GM18867 (cell line): ENCODE results near the gene WASF3.

Experiments
- ATAC-seq: cut with Tn5 transposase; IDR thresholded peaks from one replicate; pipeline ENCODE4 v1.9.1; 2021; ENCODE audit warnings: mild to moderate bottlenecking, moderate library complexity; ENCODE audit not compliant: unreplicated experiment

The WASF3 gene

GRCh38 chr13:26585136-26585535 lies 27.7 kb downstream of the WASF3 start:
- ATAC-seq = no peak

- no peak for ATAC-seq
Measured at GRCh38 chr13:26587251-26587650, 29.8 kb downstream of the WASF3 start.

DNA sequence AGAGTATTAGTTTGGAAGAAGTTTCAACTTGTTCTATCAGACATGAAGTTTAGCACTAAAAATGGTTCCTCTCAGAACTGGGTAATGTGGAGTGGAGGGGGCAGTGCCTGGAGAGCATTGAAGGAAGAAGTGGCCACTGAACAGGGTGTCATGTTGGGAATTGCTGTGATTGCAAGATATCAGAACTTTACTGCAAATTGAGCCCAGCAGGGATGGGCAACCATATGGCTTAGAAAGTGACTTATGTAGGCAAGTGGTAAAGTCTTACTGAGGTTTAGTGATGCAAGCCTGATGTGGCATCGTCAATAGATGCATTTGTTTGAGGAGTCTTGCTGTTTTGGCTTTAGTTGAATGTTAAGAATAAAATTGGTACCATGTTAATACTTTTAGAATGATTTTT lies 31.7 kb downstream of the WASF3 start:
- no peak for ATAC-seq

GRCh38 chr13:26589754-26590153 lies 32.3 kb downstream of the WASF3 start:
- ATAC-seq = no peak

- ATAC-seq = no peak
Measured at GRCh38 chr13:26590379-26590778, 32.9 kb downstream of the WASF3 start.

- ATAC-seq = no peak
Measured at GRCh38 chr13:26590951-26591350, 33.5 kb downstream of the WASF3 start.

- no peak for ATAC-seq
Measured at GRCh38 chr13:26591672-26592071, 34.2 kb downstream of the WASF3 start.

- no peak for ATAC-seq
Measured at GRCh38 chr13:26593661-26594060, 36.2 kb downstream of the WASF3 start.

- no peak for ATAC-seq
Measured at GRCh38 chr13:26594363-26594762, 36.9 kb downstream of the WASF3 start.

DNA sequence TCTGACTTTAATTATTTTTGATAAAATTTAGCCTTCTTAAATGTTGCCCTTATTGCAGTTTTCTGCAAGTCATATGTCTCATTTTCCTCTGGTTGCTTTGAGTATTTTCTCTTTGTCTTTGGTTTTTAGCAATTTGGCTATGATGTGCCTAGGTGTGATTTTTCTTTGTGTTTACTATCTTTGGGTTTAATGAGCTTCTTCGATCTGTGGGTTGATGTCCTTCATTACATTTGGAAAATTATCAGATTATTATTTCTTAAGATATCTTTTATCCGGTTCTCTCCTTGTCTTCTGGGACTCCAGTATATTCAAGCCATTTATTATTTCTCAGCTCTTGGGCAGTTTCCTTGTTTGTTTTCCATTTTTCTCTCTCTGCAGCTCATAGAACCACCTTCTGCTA lies 39.0 kb downstream of the WASF3 start:
- no peak for ATAC-seq

GRCh38 chr13:26599403-26599802 lies 41.9 kb downstream of the WASF3 start:
- no peak for ATAC-seq

DNA sequence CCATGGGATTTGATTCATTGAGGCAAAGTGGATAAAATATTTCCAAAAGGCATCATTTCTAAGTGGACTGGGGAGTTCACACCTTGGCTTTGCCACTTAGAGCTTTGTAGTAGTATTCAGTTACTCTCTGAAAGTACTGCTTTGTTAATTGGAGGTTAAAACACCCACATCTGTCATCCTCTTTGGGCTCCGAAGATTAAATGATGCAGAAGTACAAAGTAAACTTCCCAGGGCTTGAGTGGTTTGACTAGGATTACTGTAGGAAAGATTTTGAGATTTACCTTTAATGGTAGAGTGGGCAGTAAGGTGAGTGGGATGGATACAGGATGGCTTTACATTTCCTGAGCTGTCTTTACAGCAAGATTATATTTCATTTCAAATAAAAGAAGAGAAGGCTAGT lies 42.4 kb downstream of the WASF3 start:
- ATAC-seq = no peak

GRCh38 chr13:26600343-26600742 lies 42.9 kb downstream of the WASF3 start:
- ATAC-seq = no peak

GRCh38 chr13:26601669-26602068 lies 44.2 kb downstream of the WASF3 start:
- ATAC-seq = peak; percentile 85

DNA sequence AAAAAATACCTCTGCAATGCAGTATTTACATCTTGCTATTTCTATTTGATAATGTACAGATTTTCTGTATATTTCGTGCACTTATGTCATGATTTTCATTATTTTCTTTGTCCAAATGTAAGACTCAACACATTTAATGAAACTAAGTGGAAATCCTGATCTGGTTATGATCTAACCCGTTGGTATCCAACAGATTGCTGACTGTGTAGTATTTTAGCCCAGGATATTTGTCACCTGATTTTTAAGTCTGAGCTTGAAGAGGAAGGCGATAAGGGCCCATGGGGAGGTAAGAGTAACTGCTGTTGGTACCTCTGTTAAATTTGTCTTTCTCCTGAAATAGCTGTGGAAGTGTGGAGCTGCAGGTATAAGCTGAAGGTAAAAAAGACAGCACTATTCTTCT lies 45.3 kb downstream of the WASF3 start:
- ATAC-seq = no peak

GRCh38 chr13:26604784-26605545 lies 47.5 kb downstream of the WASF3 start:
- no peak for ATAC-seq

DNA sequence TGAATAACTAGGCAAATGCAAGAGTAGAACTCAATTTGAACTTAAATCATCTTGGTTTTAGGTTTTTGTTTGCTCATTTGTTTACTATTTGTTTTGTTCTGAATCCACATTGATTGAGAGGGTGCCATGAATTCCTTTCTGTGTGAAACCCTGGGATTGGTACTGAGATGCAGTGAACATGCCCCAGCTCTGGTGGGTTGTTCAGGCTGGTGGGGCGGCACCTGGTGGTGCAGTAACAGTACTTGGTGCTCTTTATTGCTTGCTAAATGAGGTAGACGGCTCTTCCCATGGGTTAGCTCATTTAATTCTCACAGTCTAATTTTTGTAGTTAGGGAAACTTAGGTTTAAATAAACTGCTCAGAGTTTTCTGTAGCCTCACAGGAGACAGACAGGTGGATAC lies 48.4 kb downstream of the WASF3 start:
- no peak for ATAC-seq

DNA sequence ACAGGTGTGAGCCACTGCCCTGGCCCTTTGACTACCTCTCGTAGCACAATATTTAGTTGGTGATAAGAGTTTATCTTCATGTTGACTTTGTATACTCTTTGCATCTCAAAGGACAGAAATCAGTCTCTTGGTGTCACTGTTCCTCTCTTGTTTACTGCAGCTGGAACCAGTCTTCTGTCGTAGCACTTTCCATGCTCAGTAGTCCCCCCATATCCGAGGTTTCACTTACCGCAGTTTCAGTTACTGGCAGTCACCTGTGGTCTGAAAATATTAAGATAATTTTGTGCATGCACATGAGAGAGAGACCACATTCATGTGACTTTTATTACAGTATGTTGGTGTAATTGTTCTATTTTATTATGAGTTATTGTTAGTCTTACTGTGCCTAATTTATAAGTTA lies 49.1 kb downstream of the WASF3 start:
- no peak for ATAC-seq

DNA sequence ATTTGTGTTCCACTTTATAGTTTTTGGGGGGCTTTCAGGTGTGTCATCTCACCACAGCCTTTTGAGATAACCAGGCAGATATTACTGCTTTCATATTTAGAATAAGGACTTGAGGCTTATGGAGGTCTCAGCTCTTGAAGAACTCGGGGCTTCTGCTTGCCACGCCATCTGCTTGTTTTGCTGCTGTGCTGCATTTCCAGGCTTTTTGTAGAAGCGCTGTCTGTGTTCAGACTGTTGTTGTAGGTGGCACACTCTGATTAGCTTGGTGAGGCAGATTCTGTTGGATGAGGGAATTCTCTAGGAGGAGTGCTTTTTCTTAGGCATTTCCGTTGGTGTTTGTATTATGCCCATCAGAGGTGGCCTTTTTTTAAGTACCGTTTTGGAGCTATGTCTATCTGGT lies 57.2 kb downstream of the WASF3 start:
- ATAC-seq = no peak

DNA sequence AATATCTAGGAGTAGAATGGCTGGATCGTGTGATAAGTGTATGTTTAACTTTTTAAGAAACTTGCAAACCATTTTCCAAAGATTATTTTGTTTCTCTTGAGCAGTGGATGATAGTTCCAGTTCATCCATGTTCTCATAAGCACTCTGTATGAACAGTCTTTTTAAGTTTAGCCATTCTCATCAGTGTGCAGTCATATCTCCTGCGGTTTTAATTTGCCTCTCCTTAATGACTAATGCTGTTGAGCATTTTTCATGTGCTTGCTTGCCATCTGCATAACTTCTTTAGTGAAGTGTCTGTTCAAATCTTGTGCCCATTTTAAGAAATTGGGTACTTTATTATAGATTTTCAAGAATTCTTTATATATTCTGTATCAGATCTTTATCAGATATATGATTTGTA lies 58.6 kb downstream of the WASF3 start:
- no peak for ATAC-seq

DNA sequence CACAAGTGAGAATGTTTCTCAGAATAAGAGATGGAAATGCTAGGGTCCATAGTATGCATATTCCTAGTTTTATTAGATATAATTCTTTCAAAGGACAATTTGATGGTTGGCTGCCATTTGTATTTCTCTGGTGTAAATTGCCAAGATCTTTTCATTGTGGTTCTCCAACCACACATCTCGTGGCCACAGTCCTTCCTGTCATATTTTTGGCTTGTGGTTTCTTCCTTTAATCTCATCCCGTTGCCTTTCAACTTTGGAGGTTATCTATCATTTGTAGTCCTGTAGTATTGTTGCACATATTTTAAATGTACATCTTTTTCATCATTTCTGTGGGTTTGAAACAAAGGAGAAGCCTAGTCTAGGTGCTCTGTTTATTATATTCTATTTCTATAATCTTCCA lies 61.2 kb downstream of the WASF3 start:
- no peak for ATAC-seq

DNA sequence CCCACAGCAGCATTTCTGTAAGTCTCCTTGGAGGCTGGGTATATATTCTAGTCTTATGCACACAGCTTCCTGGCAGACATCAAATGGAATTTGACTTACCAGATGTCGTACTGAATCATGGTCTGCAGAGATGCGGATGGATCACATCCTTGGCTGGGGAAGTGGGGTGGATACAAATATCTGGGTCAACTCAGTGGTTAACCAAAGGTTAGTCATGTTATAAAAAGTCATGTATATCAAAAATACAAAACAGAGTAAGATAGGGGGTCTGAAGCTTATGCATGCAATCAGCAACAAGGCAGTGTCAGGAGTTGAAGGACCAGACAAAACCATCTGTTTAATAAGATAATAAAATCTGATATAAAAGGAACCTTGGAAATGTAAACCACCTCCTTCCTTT lies 61.9 kb downstream of the WASF3 start:
- no peak for ATAC-seq

DNA sequence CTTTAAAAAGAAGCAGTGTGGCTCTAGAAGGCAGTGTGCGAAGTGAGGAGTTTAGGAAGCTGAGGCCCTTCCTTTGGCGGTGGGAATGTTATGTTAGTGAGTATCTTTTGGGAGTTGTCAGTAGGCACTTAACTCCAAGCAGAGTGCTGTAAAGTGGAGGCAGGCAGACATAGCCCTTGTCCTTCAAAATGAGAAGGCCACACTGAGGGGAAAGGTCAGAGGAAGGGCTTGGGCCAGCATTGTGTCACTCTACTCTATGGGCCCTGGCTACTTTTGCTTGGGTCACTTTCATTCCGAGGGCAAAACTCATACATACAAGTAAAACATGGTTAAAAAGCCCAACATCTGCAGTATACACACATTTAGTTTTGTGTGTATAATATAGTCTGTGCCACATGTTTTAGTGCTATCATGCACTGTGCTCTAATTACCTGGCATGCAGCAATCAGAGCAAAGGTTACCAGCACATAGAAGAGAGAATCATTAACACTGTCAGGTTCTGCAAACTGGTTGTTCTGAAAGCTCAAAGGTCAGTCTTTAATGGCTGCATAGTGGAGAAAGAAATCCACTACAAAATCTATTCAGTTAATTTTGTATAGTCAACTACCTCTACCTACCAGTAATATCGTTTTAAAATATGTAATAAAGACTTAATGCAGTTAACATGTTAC lies 64.4 kb downstream of the WASF3 start:
- no peak for ATAC-seq
